ENCODE measurements around the gene DUXB. TPM values are rescaled to one million over a fixed set of nuclear protein-coding genes. Genes with fewer than 3 reads are reported as not detected.

DUXB gene
- total RNA-seq, 1 experiment from 2014 or later = not detected

DNA sequence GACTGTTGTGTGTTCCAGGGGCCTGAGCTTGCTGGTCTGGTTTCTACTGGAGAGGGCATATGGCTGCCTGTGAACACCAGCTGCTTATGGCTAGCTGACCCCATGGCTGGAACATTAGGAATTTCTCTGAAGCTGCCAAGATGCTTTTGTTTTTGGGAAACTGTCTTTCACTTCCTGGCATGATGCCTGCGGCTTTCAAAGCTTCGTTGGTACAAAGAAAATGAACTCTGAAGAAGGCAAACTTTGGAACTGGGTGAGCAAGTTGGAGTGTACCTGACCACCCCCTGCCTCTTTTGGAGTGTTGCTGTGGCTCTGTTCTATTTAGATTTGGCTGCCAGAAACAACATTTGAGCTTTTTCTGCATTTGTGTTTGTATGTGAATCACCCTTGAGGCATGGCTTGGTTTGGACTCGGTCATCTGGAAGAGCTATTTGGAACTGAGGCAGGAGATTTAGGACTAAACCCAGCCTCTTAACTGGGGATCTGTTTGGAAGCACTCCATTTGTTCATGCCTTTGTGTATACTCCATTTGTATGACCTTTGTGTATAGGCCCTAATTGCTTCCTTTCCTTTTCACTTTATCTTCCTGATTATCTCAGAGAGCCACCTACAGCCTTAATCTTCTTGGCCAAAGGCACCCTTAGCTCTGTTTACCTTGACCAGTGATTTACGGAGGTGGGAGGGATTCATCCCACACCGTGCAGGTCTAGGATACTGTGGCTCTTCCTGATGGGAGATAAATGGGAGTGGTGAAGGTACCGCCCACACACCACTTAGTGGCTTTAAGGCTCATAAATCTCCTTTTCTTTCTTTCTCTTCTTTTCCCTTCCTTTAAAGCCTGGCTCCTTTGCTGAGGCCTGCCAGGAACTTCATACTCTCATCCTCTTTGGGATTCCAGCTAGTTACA is 32.3 kb upstream of the DUXB start:
- H3K36me3 ChIP-seq (ENCODE audit: control insufficient read depth, insufficient read depth, low read length) = no peaks in the 10 kb centered on the region

DNA sequence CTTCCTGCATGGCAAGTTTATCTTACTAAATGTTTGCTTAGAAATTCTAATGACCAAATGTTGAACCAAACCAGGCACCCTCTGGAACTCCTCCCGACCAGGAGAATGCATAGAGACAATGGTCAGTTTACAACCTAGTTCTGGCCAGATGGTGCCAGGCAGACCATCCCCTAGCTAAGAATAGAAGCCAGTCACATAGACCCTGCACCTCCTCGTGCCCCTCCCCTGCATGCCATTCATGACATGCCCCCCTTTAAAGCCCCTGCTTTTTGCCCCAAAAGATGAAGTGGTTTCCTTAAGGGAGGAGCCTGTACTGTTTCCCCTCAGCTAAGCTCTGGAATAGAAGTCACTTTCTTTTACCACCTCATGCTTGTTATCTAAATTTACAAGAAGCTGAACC is 31.6 kb upstream of the DUXB start:
- H3K4me3 ChIP-seq (ENCODE audit: low read depth, low read length) = no peak overlapping the region
- peaks cover 27% of the 10 kb centered on the region for H3K4me1 ChIP-seq
- H3K4me1 Mint-ChIP-seq (ENCODE audit: low read depth, unreplicated experiment) = peaks cover 17% of the 10 kb centered on the region
- H3K9me3 Mint-ChIP-seq (ENCODE audit: unreplicated experiment) = peaks cover 6% of the 10 kb centered on the region
- H3K36me3 ChIP-seq (ENCODE audit: control insufficient read depth, insufficient read depth, low read length) = no peaks in the 10 kb centered on the region
- no peaks in the 10 kb centered on the region for H3K9me3 ChIP-seq
- ChIA-PET POLR2A (no interaction called here), CTCF (interaction anchor here (0.8 kb wide), 1 partner anchor 31 kb away, joined by 5 read pairs; no protein-coding TSS in a partner anchor)
- H3K4me3 Mint-ChIP-seq (ENCODE audit: unreplicated experiment) = no peak overlapping the region
- no peak overlapping the region for H3K27ac Mint-ChIP-seq (ENCODE audit: unreplicated experiment)
- no peaks in the 10 kb centered on the region for H3K36me3 Mint-ChIP-seq (ENCODE audit: insufficient read depth, unreplicated experiment)
- intact Hi-C loops (cut with micrococcal nuclease; ENCODE audit: unreplicated experiment) = no loop called here
- no peak for DNase-seq
- TF ChIP-seq, protein P1, sequence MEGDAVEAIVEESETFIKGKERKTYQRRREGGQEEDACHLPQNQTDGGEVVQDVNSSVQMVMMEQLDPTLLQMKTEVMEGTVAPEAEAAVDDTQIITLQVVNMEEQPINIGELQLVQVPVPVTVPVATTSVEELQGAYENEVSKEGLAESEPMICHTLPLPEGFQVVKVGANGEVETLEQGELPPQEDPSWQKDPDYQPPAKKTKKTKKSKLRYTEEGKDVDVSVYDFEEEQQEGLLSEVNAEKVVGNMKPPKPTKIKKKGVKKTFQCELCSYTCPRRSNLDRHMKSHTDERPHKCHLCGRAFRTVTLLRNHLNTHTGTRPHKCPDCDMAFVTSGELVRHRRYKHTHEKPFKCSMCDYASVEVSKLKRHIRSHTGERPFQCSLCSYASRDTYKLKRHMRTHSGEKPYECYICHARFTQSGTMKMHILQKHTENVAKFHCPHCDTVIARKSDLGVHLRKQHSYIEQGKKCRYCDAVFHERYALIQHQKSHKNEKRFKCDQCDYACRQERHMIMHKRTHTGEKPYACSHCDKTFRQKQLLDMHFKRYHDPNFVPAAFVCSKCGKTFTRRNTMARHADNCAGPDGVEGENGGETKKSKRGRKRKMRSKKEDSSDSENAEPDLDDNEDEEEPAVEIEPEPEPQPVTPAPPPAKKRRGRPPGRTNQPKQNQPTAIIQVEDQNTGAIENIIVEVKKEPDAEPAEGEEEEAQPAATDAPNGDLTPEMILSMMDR (IDR thresholded peaks at IDR 0.05; ENCODE audit: insufficient read depth in 1 of 2, low read depth in 1 of 2, low read length in 1 of 2, severe bottlenecking in 1 of 2, unreplicated experiment in 1 of 2) = no peak
- BruUV-seq (replicated peaks) = no TSS peak
- H3K27me3 Mint-ChIP-seq (ENCODE audit: insufficient read depth, unreplicated experiment) = peaks cover 4% of the 10 kb centered on the region
- H3K27me3 ChIP-seq (replicated peaks; ENCODE audit: control insufficient read depth, insufficient read depth, low read length) = no peaks in the 10 kb centered on the region

More for the DNA sequence above, 32.3 kb upstream of the DUXB start:
- POLR2A ChIA-PET = no interaction called here
- H3K4me1 ChIP-seq = peaks cover 23% of the 10 kb centered on the region
- TF ChIP-seq, protein P1 (IDR thresholded peaks at IDR 0.05; ENCODE audit: insufficient read depth in 1 of 2, low read depth in 1 of 2, low read length in 1 of 2, severe bottlenecking in 1 of 2, unreplicated experiment in 1 of 2) = no peak
- intact Hi-C loops (cut with micrococcal nuclease; ENCODE audit: unreplicated experiment) = no loop called here
- H3K27me3 ChIP-seq (replicated peaks; ENCODE audit: control insufficient read depth, insufficient read depth, low read length) = no peaks in the 10 kb centered on the region
- no peak overlapping the region for H3K4me3 Mint-ChIP-seq (ENCODE audit: unreplicated experiment)
- DNase-seq = peak; percentile 57 to 84
- no peak overlapping the region for H3K4me3 ChIP-seq (ENCODE audit: low read depth, low read length)
- H3K4me1 Mint-ChIP-seq (ENCODE audit: low read depth, unreplicated experiment) = peaks cover 17% of the 10 kb centered on the region
- no peaks in the 10 kb centered on the region for H3K9me3 ChIP-seq
- H3K27me3 Mint-ChIP-seq (ENCODE audit: insufficient read depth, unreplicated experiment) = peaks cover 9% of the 10 kb centered on the region
- H3K9me3 Mint-ChIP-seq (ENCODE audit: unreplicated experiment) = peaks cover 13% of the 10 kb centered on the region
- BruUV-seq (replicated peaks) = no TSS peak
- H3K36me3 Mint-ChIP-seq (ENCODE audit: insufficient read depth, unreplicated experiment) = no peaks in the 10 kb centered on the region
- CTCF ChIA-PET = interaction anchor here (0.8 to 1.3 kb wide), 2 partner anchors 21 to 30 kb away, joined by 5 read pairs; no protein-coding TSS in a partner anchor
- H3K27ac Mint-ChIP-seq (ENCODE audit: unreplicated experiment) = peak overlapping the region; percentile 11

GRCh38 chr16:75727221-75727620 is 26.0 kb upstream of the DUXB start:
- DNase-seq = peak; percentile 70 to 79
- Mint-ChIP-seq H3K4me3 (ENCODE audit: unreplicated experiment) (no peak overlapping the region), H3K36me3 (ENCODE audit: insufficient read depth, unreplicated experiment) (no peaks in the 10 kb centered on the region), H3K9me3 (ENCODE audit: unreplicated experiment) (no peaks in the 10 kb centered on the region), H3K27ac (ENCODE audit: unreplicated experiment) (no peak overlapping the region), H3K4me1 (ENCODE audit: low read depth, unreplicated experiment) (peaks cover 13% of the 10 kb centered on the region), H3K27me3 (ENCODE audit: insufficient read depth, unreplicated experiment) (no peaks in the 10 kb centered on the region)
- no peaks in the 10 kb centered on the region for H3K27me3 ChIP-seq (replicated peaks; ENCODE audit: control insufficient read depth, insufficient read depth, low read length)
- intact Hi-C loops (cut with micrococcal nuclease; ENCODE audit: unreplicated experiment) = loop anchor here (1.0 kb wide), 1 partner anchor 27 kb away; no protein-coding TSS in a partner anchor
- ChIA-PET POLR2A (no interaction called here), CTCF (no interaction called here)
- no peaks in the 10 kb centered on the region for H3K36me3 ChIP-seq (ENCODE audit: control insufficient read depth, insufficient read depth, low read length)
- no peaks in the 10 kb centered on the region for H3K9me3 ChIP-seq
- TF ChIP-seq, protein P1 (IDR thresholded peaks at IDR 0.05; ENCODE audit: insufficient read depth in 1 of 2, low read depth in 1 of 2, low read length in 1 of 2, severe bottlenecking in 1 of 2, unreplicated experiment in 1 of 2) = no peak
- H3K4me3 ChIP-seq (ENCODE audit: low read depth, low read length) = no peak overlapping the region
- peaks cover 19% of the 10 kb centered on the region for H3K4me1 ChIP-seq
- BruUV-seq (replicated peaks) = no TSS peak
